GM12874 (cell line): ENCODE data around the gene C22orf39.

Experiments
- CTCF ChIP-seq: IDR thresholded peaks from 2 replicates; pipeline ENCODE4 v1.5.1; 2011; ENCODE audit warnings: low read depth, mild to moderate bottlenecking, control low read depth, low read length, moderate library complexity; ENCODE audit not compliant: insufficient read depth

The C22orf39 gene, protein sequence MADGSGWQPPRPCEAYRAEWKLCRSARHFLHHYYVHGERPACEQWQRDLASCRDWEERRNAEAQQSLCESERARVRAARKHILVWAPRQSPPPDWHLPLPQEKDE

DNA sequence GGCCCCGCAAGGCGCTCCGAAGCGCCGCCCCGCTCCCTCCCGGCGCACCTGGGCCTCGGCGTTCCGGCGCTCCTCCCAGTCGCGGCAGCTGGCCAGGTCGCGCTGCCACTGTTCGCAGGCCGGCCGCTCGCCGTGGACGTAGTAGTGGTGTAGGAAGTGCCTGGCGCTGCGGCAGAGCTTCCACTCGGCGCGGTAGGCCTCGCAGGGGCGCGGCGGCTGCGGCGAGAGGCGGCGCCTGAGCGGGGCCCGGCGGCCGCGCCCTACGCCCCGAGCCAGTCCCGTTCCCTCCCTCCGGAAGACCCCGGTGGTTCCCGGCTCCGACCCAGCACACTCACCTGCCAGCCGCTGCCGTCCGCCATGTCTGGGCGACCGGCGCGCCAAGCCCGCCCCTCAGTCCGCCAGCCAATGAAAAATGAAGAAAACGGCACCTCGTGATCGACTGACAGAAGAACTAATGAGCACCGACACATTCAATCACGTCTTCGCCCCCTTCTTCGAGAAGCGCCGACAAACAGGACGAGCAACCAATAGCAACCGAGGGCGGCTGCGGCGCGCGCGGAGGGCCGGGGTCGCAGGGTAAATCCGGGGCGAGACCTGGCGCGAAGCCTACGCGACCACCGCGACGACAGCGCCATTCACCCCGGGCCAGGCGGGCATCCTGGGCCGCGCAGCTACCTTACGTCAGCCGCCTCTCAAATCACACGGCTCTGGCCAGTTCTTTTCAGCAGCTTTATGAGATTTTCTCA, at the start of gene C22orf39:
C22orf39 (minus strand) TSS at position 382 of the 746 bp plus-strand sequence; CDS start at position 359, 23 bp downstream.
- no peak for TF ChIP-seq CTCF

DNA sequence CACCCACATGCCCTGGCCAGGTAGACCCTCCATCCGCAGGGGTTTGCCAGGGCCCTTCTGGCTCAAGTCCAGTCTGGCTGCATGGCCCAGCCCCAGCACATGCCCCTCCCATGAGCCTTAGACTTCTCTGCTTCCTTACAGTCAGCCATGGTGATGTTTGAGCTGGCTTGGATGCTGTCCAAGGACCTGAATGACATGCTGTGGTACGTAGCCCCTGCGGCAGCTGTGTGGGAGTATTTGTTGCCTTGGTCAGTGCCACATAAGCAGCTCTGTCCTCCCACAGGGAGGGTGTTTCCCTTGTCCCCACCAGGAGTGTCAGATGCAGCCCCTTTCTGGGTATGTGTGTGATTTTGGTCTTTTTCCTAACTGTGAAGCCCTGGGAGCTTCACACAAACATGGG, 49.7 kb upstream of the C22orf39 start:
- TF ChIP-seq CTCF: no peak

- no peak for TF ChIP-seq CTCF
Observed at GRCh38 chr22:19496324-19496630, 48.8 kb upstream of the C22orf39 start.

- no peak for TF ChIP-seq CTCF
Observed at GRCh38 chr22:19495562-19496323, 48.2 kb upstream of the C22orf39 start.

DNA sequence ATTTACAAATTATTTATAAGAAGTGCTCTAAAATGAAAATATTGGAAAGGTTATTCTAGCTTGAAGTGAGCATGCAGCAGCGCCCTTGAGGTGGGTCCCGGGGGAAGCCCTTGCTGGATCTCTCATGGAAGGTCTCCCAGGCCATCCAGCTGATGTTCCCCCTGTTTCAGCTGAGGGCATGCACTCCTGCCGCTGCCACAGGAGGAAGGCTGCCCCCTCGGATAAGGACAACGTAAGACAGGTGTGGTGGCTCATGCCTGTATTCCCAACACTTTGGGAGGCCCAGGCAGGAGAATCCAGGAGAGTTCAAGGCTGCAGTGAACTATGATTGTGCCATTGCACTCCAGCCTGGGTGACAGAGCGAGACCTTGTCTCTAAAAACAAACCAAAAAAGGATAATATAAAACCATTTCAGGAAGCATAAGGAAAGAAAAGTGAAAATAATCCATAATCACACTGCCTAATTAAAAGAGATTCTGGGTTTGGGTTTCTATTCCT, 47.2 kb upstream of the C22orf39 start:
- no peak for TF ChIP-seq CTCF

- TF ChIP-seq CTCF: no peak
Observed at GRCh38 chr22:19494001-19494560, 46.6 kb upstream of the C22orf39 start.

- no peak for TF ChIP-seq CTCF
Observed at GRCh38 chr22:19492504-19493174, 45.1 kb upstream of the C22orf39 start.
